B cell (primary cell): ENCODE measurements around the gene HIPK3. TPM values are rescaled to one million over a fixed set of nuclear protein-coding genes. Genes with fewer than 3 reads are reported as not detected.

Experiments
- ATAC-seq: fragments of 200-7000 bp; cut with Tn5 transposase; one replicate; pipeline ENCODE4 v1.10.0; 2021; ENCODE audit warnings: low read depth, mild to moderate bottlenecking, moderate number of reproducible peaks, moderate library complexity
- CTCF ChIA-PET: fragments of 350-600 bp; sonication (Branson Sonifier 250); formaldehyde crosslinking; loops from one replicate; lab custom pipeline; 2021; ENCODE audit warnings: antibody characterized with exemption, inconsistent platforms; lab: Charles Lee
- POLR2A ChIA-PET: fragments of 350-600 bp; sonication (Branson Sonifier 250); formaldehyde crosslinking; loops from one replicate; lab custom pipeline; 2021; ENCODE audit warnings: antibody characterized with exemption; lab: Charles Lee
- DNase-seq: peaks from one replicate; pipeline ENCODE4 v3.0.0; 2013
- H2AFZ ChIP-seq: 2 replicates; pipeline ENCODE4 v1.6.1; 2012; ENCODE audit warnings: mild to moderate bottlenecking, low read depth, low read length; ENCODE audit not compliant: insufficient read depth, poor library complexity, severe bottlenecking
- H3K27ac ChIP-seq, 2 donors: 1 replicate in 1 of 2; 2 replicates in 1 of 2; pipeline ENCODE4 v1.5.1; 2012 to 2013; ENCODE audit warnings: low read length in 2 of 2, mild to moderate bottlenecking in 2 of 2, moderate library complexity in 1 of 2
- H3K27me3 ChIP-seq, 4 experiments: fragments of 200-600 bp in 1 of 4; sonication (generic) in 1 of 4; replicated peaks in 1 of 4; 1 replicate in 2 of 4; 2 replicates in 2 of 4; pipeline versions ENCODE4 v1.6.1 to v1.7.0; 2013 to 2016; ENCODE audit warnings: low read length in 3 of 4, mild to moderate bottlenecking in 2 of 4, mixed read lengths in 1 of 4, moderate library complexity in 1 of 4; ENCODE audit not compliant: insufficient read depth in 4 of 4, control insufficient read depth in 3 of 4; ENCODE audit errors: control extremely low read depth in 1 of 4
- H3K36me3 ChIP-seq, 2 experiments: replicated peaks in 1 of 2; 1 replicate in 1 of 2; 2 replicates in 1 of 2; pipeline versions ENCODE4 v1.6.1 to v1.7.1; 2013; ENCODE audit warnings: low read length in 1 of 2; ENCODE audit not compliant: insufficient read depth in 2 of 2, control insufficient read depth in 1 of 2; ENCODE audit errors: control extremely low read depth in 1 of 2, extremely low read depth in 1 of 2
- H3K4me1 ChIP-seq, 2 donors: fragments of 200-600 bp in 1 of 2; sonication (generic) in 1 of 2; 1 replicate in 1 of 2; 2 replicates in 1 of 2; pipeline versions ENCODE4 v1.5.1 to v1.6.1; 2013 to 2017; ENCODE audit warnings: low read length in 2 of 2; ENCODE audit not compliant: control insufficient read depth in 2 of 2, insufficient read depth in 2 of 2
- H3K4me2 ChIP-seq: replicated peaks from 2 replicates; pipeline ENCODE3; 2012; ENCODE audit warnings: mild to moderate bottlenecking, low read depth, low read length; ENCODE audit not compliant: poor library complexity, severe bottlenecking
- H3K4me3 ChIP-seq, 5 experiments: fragments of 200-600 bp in 1 of 5; sonication (generic) in 1 of 5; 1 replicate in 3 of 5; 2 replicates in 2 of 5; pipeline versions ENCODE4 v1.5.1 to v1.7.0; 2011 to 2016; ENCODE audit warnings: low read length in 4 of 5, mild to moderate bottlenecking in 4 of 5, low read depth in 2 of 5, control low read depth in 1 of 5, moderate library complexity in 1 of 5; ENCODE audit not compliant: insufficient read depth in 1 of 5; ENCODE audit errors: control extremely low read depth in 1 of 5, extremely low read depth in 1 of 5
- H3K79me2 ChIP-seq: fragments of 200-600 bp; sonication (generic); one replicate; pipeline ENCODE4 v1.6.0; 2016; ENCODE audit warnings: low read length; ENCODE audit not compliant: control insufficient read depth, insufficient read depth
- H3K9ac ChIP-seq: fragments of 200-600 bp; sonication (generic); 2 replicates; pipeline ENCODE4 v1.6.1; 2017; ENCODE audit warnings: mild to moderate bottlenecking, low read length, moderate library complexity
- H3K9me3 ChIP-seq, 3 donors: one replicate each; pipeline versions ENCODE4 v1.6.1 to v1.7.1; 2013; ENCODE audit warnings: low read length in 2 of 3; ENCODE audit not compliant: control insufficient read depth in 2 of 3, insufficient read depth in 1 of 3; ENCODE audit errors: control extremely low read depth in 1 of 3
- H4K20me1 ChIP-seq: 2 replicates; pipeline ENCODE4 v1.6.0; 2012; ENCODE audit warnings: mild to moderate bottlenecking, low read length; ENCODE audit not compliant: insufficient read depth, control insufficient read depth, poor library complexity, severe bottlenecking
- H3K27ac Mint-ChIP-seq: one replicate; pipeline ENCODE4 v1.8.0; 2021; ENCODE audit warnings: mixed read lengths
- H3K27me3 Mint-ChIP-seq: one replicate; pipeline ENCODE4 v1.8.0; 2021; ENCODE audit warnings: mixed read lengths
- H3K4me1 Mint-ChIP-seq: one replicate; pipeline ENCODE4 v1.8.0; 2021; ENCODE audit warnings: mixed read lengths
- H3K4me3 Mint-ChIP-seq: one replicate; pipeline ENCODE4 v1.8.0; 2021; ENCODE audit warnings: mixed read lengths
- H3K9me3 Mint-ChIP-seq: one replicate; pipeline ENCODE4 v1.8.0; 2022; ENCODE audit warnings: mixed read lengths; ENCODE audit not compliant: insufficient read depth
- EZH2 ChIP-seq: IDR thresholded peaks from 2 replicates; pipeline ENCODE4 v1.6.1; 2012; ENCODE audit warnings: borderline replicate concordance, low read depth, mild to moderate bottlenecking, moderate library complexity, low read length; ENCODE audit not compliant: insufficient read depth, poor library complexity, severe bottlenecking
- WGBS: methylation state at CpG from one replicate; pipeline ENCODE4 v1.1.5; 2013; ENCODE audit warnings: missing lambda C conversion rate; ENCODE audit not compliant: insufficient coverage; 5-methylcytosine and 5-hydroxymethylcytosine counted together
- intact Hi-C: fragments of 100-400 bp; cut with micrococcal nuclease; formaldehyde crosslinking; loops from one replicate; pipeline ENCODE4 v1.10.0; 2022
- polyA plus RNA-seq: library from polyadenylated mRNA; depleted of rRNA; stranded (reverse); fragments of >200 nt; gene quantifications from 2 replicates; pipeline ENCODE4 v1.2.3, GENCODE V29; 2012
- total RNA-seq, 2 donors: library from RNA; stranded (reverse); fragments of 120-200 nt in 1 of 2; gene quantifications; 1 replicate in 1 of 2; 2 replicates in 1 of 2; pipeline versions ENCODE4 v1.2.3 to v1.2.4, GENCODE V29; 2013 to 2022
- TF ChIP-seq, protein P1 (sequence below): fragments of 200-600 bp; IDR thresholded peaks from one replicate; pipeline ENCODE4 v1.8.0; 2022; ENCODE audit warnings: antibody characterized with exemption, mild to moderate bottlenecking

HIPK3 gene
- total and polyA plus RNA-seq, 2 donors (not counting 1 experiment from before 2014, with no cell fraction given), result 13.1 to 81.6 TPM

DNA sequence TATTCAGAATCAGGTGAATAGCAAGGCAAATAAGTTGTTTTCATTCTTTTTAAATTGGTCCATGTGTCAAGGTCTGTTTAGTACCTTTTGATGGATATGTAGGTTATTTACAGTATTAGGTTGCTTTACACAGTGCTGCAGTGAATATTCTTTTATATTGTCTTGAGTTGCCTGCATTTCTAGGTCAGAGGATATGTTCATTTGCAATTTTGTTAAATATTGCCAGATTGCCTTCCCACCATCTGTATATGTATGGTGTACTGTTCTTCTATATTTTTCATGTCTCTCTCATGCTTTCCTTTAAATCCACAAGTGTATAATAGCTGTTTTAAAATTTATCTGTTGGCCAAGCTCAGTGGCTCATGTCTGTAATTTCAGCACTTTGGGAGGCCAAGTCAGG lies 24.6 kb downstream of the HIPK3 start:
- peaks cover 3 to 5% of the 10 kb centered on the region in 2 experiments for H3K36me3 ChIP-seq
- Mint-ChIP-seq H3K9me3 (no peaks in the 10 kb centered on the region), H3K27me3 (no peaks in the 10 kb centered on the region), H3K27ac (no peak overlapping the region), H3K4me1 (peaks cover 44% of the 10 kb centered on the region), H3K4me3 (no peak overlapping the region)
- DNase-seq, result no peak
- no peaks in the 10 kb centered on the region for H3K27me3 ChIP-seq
- TF ChIP-seq, protein P1, sequence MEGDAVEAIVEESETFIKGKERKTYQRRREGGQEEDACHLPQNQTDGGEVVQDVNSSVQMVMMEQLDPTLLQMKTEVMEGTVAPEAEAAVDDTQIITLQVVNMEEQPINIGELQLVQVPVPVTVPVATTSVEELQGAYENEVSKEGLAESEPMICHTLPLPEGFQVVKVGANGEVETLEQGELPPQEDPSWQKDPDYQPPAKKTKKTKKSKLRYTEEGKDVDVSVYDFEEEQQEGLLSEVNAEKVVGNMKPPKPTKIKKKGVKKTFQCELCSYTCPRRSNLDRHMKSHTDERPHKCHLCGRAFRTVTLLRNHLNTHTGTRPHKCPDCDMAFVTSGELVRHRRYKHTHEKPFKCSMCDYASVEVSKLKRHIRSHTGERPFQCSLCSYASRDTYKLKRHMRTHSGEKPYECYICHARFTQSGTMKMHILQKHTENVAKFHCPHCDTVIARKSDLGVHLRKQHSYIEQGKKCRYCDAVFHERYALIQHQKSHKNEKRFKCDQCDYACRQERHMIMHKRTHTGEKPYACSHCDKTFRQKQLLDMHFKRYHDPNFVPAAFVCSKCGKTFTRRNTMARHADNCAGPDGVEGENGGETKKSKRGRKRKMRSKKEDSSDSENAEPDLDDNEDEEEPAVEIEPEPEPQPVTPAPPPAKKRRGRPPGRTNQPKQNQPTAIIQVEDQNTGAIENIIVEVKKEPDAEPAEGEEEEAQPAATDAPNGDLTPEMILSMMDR, result no peak
- TF ChIP-seq EZH2, result no peak
- no peak overlapping the region for H3K27ac ChIP-seq
- H3K9ac ChIP-seq, result no peak overlapping the region
- no peaks in the 10 kb centered on the region for H3K9me3 ChIP-seq
- H3K4me3 ChIP-seq, result no peak overlapping the region
- H3K4me2 ChIP-seq, result no peak overlapping the region
- peaks cover 0 to 6% of the 10 kb centered on the region in 2 donors for H3K4me1 ChIP-seq
- H4K20me1 ChIP-seq, result peaks cover 75% of the 10 kb centered on the region
- ChIA-PET CTCF (no interaction called here), POLR2A (interaction anchor here (0.7 kb wide), 1 partner anchor 14 kb away, joined by 3 read pairs; no protein-coding TSS in a partner anchor)
- no peak for ATAC-seq
- H2AFZ ChIP-seq, result no peak overlapping the region
- intact Hi-C loops, result no loop called here
- peaks cover 83% of the 10 kb centered on the region for H3K79me2 ChIP-seq

DNA sequence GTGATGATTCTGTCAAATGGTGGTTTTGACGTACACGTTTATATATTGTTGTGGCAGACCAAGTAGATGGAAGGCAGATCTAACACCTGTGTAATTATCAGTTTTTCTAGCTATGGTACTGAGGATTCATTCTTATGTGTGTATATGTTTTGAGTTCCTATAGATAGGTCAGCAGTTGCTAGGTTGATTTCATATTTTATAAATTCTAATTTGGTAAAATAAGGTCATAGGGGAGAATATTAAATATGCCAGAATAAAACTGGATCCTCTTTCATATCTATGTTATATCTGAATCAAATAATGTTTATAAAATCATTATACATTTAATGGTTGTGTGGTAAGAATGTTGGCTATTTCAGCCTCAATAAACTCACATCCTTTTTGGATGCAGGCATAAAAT lies 27.6 kb downstream of the HIPK3 start:
- POLR2A ChIA-PET, result no interaction called here
- Mint-ChIP-seq H3K9me3 (no peaks in the 10 kb centered on the region), H3K4me1 (peaks cover 35% of the 10 kb centered on the region), H3K27me3 (no peaks in the 10 kb centered on the region), H3K4me3 (no peak overlapping the region), H3K27ac (no peak overlapping the region)
- Histone ChIP-seq H3K4me2 (no peak overlapping the region), H3K4me3 (no peak overlapping the region), H2AFZ (no peak overlapping the region), H3K27ac (no peak overlapping the region), H4K20me1 (peaks cover 60% of the 10 kb centered on the region), H3K9ac (no peak overlapping the region), H3K27me3 (no peaks in the 10 kb centered on the region), H3K79me2 (peaks cover 75% of the 10 kb centered on the region), H3K36me3 (peaks cover 12 to 14% of the 10 kb centered on the region in 2 experiments), H3K4me1 (peaks cover 0 to 3% of the 10 kb centered on the region in 2 donors), H3K9me3 (no peaks in the 10 kb centered on the region)
- WGBS, result 92% methylated on average over 2 of the region's 2 CpGs
- DNase-seq, result no peak
- CTCF ChIA-PET, result interaction anchor here (0.6 kb wide), 1 partner anchor 22 kb away, joined by 3 read pairs; no protein-coding TSS in a partner anchor
- no peak for ATAC-seq
- intact Hi-C loops, result no loop called here
- TF ChIP-seq, protein P1, result no peak
- TF ChIP-seq EZH2, result no peak
